ENCODE results near the gene KYNU.
A peak's percentile ranks its signal among the peaks of the same experiment; 100 is the strongest.
"Not testable (repeated sequence)": the region's sequence is repeated elsewhere in the genome, so short reads cannot be mapped to it uniquely, and the experiment has no call there.

The KYNU gene

GRCh38 chr2:143015656-143016055 lies 138.2 kb downstream of the KYNU start:
- no peak for DNase-seq (ENCODE audit: low read depth in 2 of 2)

GRCh38 chr2:143026411-143027054 lies 149.1 kb downstream of the KYNU start:
- DNase-seq (ENCODE audit: low read depth in 2 of 2), result no peak

- no peak for DNase-seq (ENCODE audit: low read depth in 2 of 2)
These were observed 151.7 kb downstream of the KYNU start for GRCh38 chr2:143029141-143029540.

GRCh38 chr2:143030127-143030526 lies 152.7 kb downstream of the KYNU start:
- no peak for DNase-seq (ENCODE audit: low read depth in 2 of 2)

GRCh38 chr2:143034292-143035074 lies 157.0 kb downstream of the KYNU start:
- DNase-seq (ENCODE audit: low read depth in 2 of 2), result peak in 1 of 2 donors; percentile 17

- DNase-seq (ENCODE audit: low read depth in 2 of 2), result no peak
These were observed 174.0 kb downstream of the KYNU start for GRCh38 chr2:143051465-143051864.

- not testable (repeated sequence) for DNase-seq (ENCODE audit: low read depth in 2 of 2)
These were observed 176.0 kb downstream of the KYNU start for GRCh38 chr2:143053437-143053836.

GRCh38 chr2:143056550-143056949 lies 179.1 kb downstream of the KYNU start:
- DNase-seq (ENCODE audit: low read depth in 2 of 2), result no peak

- no peak for DNase-seq (ENCODE audit: low read depth in 2 of 2)
These were observed 181.4 kb downstream of the KYNU start for GRCh38 chr2:143058851-143059250.

GRCh38 chr2:143063612-143064200 lies 186.2 kb downstream of the KYNU start:
- DNase-seq (ENCODE audit: low read depth in 2 of 2), result no peak

GRCh38 chr2:143068094-143068493 lies 190.6 kb downstream of the KYNU start:
- DNase-seq (ENCODE audit: low read depth in 2 of 2), result no peak

GRCh38 chr2:143068509-143068908 lies 191.0 kb downstream of the KYNU start:
- DNase-seq (ENCODE audit: low read depth in 2 of 2), result no peak

- no peak for DNase-seq (ENCODE audit: low read depth in 2 of 2)
These were observed 193.2 kb downstream of the KYNU start for GRCh38 chr2:143070704-143071103.

GRCh38 chr2:143071185-143071876 lies 193.9 kb downstream of the KYNU start:
- no peak for DNase-seq (ENCODE audit: low read depth in 2 of 2)

GRCh38 chr2:143074913-143075312 lies 197.4 kb downstream of the KYNU start:
- DNase-seq (ENCODE audit: low read depth in 2 of 2), result not testable (repeated sequence)

- DNase-seq (ENCODE audit: low read depth in 2 of 2), result no peak
These were observed 198.2 kb downstream of the KYNU start for GRCh38 chr2:143075711-143076110.

- no peak for DNase-seq (ENCODE audit: low read depth in 2 of 2)
These were observed 200.6 kb downstream of the KYNU start for GRCh38 chr2:143078104-143078503.

- DNase-seq (ENCODE audit: low read depth in 2 of 2), result no peak
These were observed 204.2 kb downstream of the KYNU start for GRCh38 chr2:143081616-143082015.

- DNase-seq (ENCODE audit: low read depth in 2 of 2), result no peak
These were observed 206.2 kb downstream of the KYNU start for GRCh38 chr2:143083636-143084035.

GRCh38 chr2:143084462-143084861 lies 207.0 kb downstream of the KYNU start:
- no peak for DNase-seq (ENCODE audit: low read depth in 2 of 2)

GRCh38 chr2:143085125-143085784 lies 207.8 kb downstream of the KYNU start:
- no peak for DNase-seq (ENCODE audit: low read depth in 2 of 2)

GRCh38 chr2:143087033-143087432 lies 209.6 kb downstream of the KYNU start:
- DNase-seq (ENCODE audit: low read depth in 2 of 2), result no peak
